ENCODE data around the gene VWA5A. TPM values are rescaled to one million over a fixed set of nuclear protein-coding genes. Genes with fewer than 3 reads are reported as not detected.
A peak's percentile ranks its signal among the peaks of the same experiment; 100 is the strongest.

Gene VWA5A
- total and polyA plus RNA-seq, 4 donors: 9.9 to 56.7 (median 26.2) TPM

DNA sequence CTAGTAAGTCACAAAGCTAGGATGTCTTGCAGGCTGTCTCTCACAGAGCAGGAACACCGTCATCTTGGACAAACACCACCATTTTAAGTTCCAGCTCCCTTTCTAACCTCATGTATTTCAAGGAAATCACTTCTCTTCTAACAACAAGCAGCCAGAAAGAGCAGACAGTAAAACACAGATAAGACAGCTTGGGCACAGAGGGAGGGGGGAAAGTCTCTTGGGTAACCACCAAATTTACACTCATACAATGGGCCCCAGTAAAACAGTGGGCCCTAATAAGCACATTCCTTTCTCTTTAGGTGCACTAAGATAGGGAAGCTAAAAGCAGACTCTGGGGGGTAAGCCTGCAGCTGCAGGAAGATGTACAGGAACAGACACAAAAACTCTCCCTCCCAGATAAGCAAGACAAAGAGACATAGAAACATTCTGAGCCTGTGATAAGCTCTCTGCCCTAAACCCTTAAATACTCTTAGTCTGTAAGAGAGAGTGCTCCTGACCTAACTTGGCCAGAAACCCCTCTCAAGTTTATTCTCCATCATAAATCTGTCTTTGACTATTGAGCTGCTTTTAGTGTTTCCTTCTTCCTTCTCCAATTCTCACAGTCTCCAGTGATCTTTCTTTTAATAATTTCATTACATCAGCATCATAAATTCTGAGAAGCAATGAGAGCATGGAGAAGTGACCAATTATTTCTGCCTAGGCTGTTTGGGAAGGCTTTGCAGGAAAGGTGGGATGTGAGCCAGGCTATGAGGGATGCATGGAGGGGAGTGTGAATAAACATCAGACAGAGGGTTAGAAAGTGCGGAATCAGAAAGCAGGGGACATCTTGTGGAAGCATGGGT is 75.3 kb downstream of the VWA5A start:
- H3K27me3 ChIP-seq (ENCODE audit: control insufficient read depth in 1 of 2, insufficient read depth in 2 of 2, low read length in 1 of 2): no peaks in the 10 kb centered on the region
- 41 to 51% methylated on average over 2 of the region's 2 CpGs for WGBS, 2 donors
- H3K27ac ChIP-seq (ENCODE audit: low read depth in 1 of 2, low read length in 2 of 2): no peak overlapping the region
- no peaks in the 10 kb centered on the region for H3K9me3 ChIP-seq (ENCODE audit: control insufficient read depth, low read length)
- intact Hi-C loops (cut with DNase I): no loop called here
- no peaks in the 10 kb centered on the region for H3K36me3 ChIP-seq (ENCODE audit: control insufficient read depth in 1 of 2, insufficient read depth in 2 of 2, low read length in 1 of 2)
- H3K4me3 ChIP-seq (ENCODE audit: low read length in 2 of 2): no peak overlapping the region
- peaks cover 0 to 3% of the 10 kb centered on the region in 2 donors for H3K4me1 ChIP-seq (ENCODE audit: control insufficient read depth in 1 of 2, insufficient read depth in 2 of 2, low read length in 2 of 2)
- peak; percentile 15 for ATAC-seq (ENCODE audit: low FRiP score)
- DNase-seq: no peak

DNA sequence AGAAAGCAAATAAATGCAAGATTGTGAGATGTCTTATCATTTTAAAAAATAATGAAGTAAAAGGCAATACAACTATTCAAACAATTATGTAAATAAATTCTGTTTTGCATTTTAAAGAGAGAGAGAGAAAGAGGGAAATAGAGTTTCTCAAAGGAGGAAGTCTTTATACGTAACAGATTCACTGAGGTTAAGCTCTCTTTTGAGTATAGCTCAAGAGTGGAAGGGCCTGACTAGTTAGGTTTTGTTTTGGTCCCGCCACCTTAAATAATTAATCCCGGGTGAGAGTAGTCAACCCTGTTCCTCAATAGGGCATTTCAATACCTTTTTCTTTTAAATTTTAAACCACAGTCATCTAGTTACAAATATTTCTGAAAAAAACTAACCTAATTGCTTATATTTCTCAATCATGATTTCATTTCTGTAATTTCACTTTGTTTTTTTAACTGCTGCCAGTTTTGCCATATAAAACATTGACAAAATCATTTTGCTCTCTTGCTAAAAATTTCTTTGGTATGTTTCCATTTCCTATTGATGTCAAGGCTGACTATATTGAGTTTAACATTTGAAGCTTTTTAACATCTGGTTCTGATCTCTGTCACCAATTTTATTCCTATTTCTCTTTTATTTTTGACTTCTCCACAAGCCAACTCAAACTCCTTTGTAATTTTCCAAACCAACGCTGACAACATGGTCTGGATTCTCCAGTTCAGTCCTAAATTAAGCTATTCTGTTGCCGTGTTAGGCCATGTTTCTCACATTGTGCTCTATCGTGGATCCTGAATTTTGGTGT is 78.2 kb downstream of the VWA5A start:
- DNase-seq (no peak), ATAC-seq (ENCODE audit: low FRiP score) (no peak)
- WGBS, 2 donors: 27 to 46% methylated on average over 6 of the region's 6 CpGs
- H3K27ac ChIP-seq (ENCODE audit: low read depth in 1 of 2, low read length in 2 of 2): peak overlapping the region in 1 of 2 donors; percentile 95
- no peak overlapping the region for H3K4me3 ChIP-seq (ENCODE audit: low read length in 2 of 2)
- no peaks in the 10 kb centered on the region for H3K27me3 ChIP-seq (ENCODE audit: control insufficient read depth in 1 of 2, insufficient read depth in 2 of 2, low read length in 1 of 2)
- H3K4me1 ChIP-seq (ENCODE audit: control insufficient read depth in 1 of 2, insufficient read depth in 2 of 2, low read length in 2 of 2): peaks cover 0 to 3% of the 10 kb centered on the region in 2 donors
- intact Hi-C loops (cut with DNase I): loop anchor here (2.0 kb wide), 2 partner anchors 85 to 123 kb away; no protein-coding TSS in a partner anchor
- no peaks in the 10 kb centered on the region for H3K9me3 ChIP-seq (ENCODE audit: control insufficient read depth, low read length)
- H3K36me3 ChIP-seq (ENCODE audit: control insufficient read depth in 1 of 2, insufficient read depth in 2 of 2, low read length in 1 of 2): no peaks in the 10 kb centered on the region

DNA sequence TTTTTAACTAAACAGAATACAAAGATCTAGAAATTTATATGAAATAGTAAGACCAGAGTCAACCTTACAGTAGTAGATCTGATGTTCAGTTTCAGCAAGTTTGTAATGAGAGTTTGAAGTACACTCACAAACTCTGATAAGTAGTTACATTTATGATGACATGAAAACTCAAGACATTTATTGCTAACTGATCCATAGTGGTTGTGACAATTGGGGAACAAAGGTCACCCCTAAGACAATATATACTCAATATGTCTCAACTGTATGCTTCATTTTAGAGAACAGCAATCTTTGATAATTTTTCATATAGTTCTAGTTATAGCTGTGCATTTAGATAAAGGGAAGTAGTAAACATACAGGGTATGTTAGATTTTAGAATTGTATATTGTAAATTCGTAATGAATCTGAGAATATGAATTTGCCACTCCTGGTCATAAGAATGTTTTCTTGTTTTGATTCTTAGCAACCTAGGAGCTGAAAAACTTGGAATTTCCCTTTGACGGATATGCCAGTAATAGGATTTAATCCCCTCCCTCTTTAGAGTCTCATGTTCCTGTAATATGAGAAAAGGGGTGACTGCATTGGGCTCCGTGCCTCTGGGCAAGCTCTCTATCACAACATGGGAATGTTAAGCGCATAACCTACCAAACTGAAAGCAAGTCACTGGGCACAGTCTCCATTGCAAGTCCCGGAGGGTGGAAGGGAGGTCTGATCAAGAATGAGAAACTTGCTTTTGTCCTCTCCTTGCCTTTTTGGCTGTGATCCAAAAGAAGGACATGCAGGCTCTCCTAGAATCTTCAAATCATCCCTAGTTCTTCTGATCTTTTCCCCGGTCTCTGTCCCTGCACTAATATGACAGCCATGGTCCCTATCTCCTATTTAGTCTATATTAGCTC is 79.3 kb downstream of the VWA5A start:
- H3K36me3 ChIP-seq (ENCODE audit: control insufficient read depth in 1 of 2, insufficient read depth in 2 of 2, low read length in 1 of 2): no peaks in the 10 kb centered on the region
- H3K4me3 ChIP-seq (ENCODE audit: low read length in 2 of 2): no peak overlapping the region
- intact Hi-C loops (cut with DNase I): loop anchor here (2.0 kb wide), 2 partner anchors 86 to 124 kb away; no protein-coding TSS in a partner anchor
- H3K4me1 ChIP-seq (ENCODE audit: control insufficient read depth in 1 of 2, insufficient read depth in 2 of 2, low read length in 2 of 2): peaks cover 0 to 3% of the 10 kb centered on the region in 2 donors
- no peaks in the 10 kb centered on the region for H3K27me3 ChIP-seq (ENCODE audit: control insufficient read depth in 1 of 2, insufficient read depth in 2 of 2, low read length in 1 of 2)
- 24 to 35% methylated on average over 6 of the region's 6 CpGs for WGBS, 2 donors
- ATAC-seq (ENCODE audit: low FRiP score) (peak; percentile 71), DNase-seq (peak in 1 of 2 donors; percentile 77)
- H3K9me3 ChIP-seq (ENCODE audit: control insufficient read depth, low read length): no peaks in the 10 kb centered on the region
- peak overlapping the region; percentile 64 to 95 for H3K27ac ChIP-seq (ENCODE audit: low read depth in 1 of 2, low read length in 2 of 2)

DNA sequence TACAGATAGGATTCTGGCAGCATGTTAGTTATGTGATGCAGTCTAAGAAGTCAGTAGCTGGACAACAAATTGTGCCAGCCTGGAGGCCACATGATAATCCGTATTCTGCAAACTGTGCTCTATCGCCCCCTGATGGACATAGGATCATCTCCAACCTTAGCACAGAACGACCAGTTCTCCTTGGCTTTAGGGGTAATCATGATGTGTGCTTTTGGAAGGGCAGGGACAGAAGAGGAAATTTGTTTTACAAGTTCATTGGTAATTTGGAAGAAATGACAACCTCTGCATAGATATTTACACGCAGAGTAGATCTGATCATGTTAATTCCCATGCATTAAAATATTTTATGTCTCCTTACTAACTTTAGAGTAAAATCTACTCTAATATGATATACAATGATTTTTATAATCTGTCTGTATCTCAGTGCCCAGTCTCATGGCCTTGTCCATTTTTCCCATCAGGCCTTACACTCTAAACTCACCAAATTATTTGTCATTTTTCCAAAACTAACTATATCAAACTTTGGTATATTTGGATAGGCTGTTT is 80.0 kb downstream of the VWA5A start:
- 22 to 30% methylated on average over 4 of the region's 4 CpGs for WGBS, 2 donors
- intact Hi-C loops (cut with DNase I): loop anchor here (2.0 kb wide), 2 partner anchors 86 to 124 kb away; no protein-coding TSS in a partner anchor
- Histone ChIP-seq H3K4me1 (ENCODE audit: control insufficient read depth in 1 of 2, insufficient read depth in 2 of 2, low read length in 2 of 2) (peaks cover 0 to 3% of the 10 kb centered on the region in 2 donors), H3K36me3 (ENCODE audit: control insufficient read depth in 1 of 2, insufficient read depth in 2 of 2, low read length in 1 of 2) (no peaks in the 10 kb centered on the region), H3K4me3 (ENCODE audit: low read length in 2 of 2) (no peak overlapping the region), H3K27ac (ENCODE audit: low read depth in 1 of 2, low read length in 2 of 2) (peak overlapping the region; percentile 3 to 64), H3K27me3 (ENCODE audit: control insufficient read depth in 1 of 2, insufficient read depth in 2 of 2, low read length in 1 of 2) (no peaks in the 10 kb centered on the region), H3K9me3 (ENCODE audit: control insufficient read depth, low read length) (no peaks in the 10 kb centered on the region)
- peak; percentile 85 for ATAC-seq (ENCODE audit: low FRiP score)
- peak in 1 of 2 donors; percentile 72 for DNase-seq

Other genes starting within 250 kb of the VWA5A start
- gene TMEM225, start 229.8 kb upstream of the VWA5A start, total RNA-seq: not detected
- gene TMEM225, start 229.8 kb upstream of the VWA5A start, polyA plus RNA-seq: not detected
- not detected for gene OR8D4, start 213.3 kb upstream of the VWA5A start, total RNA-seq
- not detected for gene OR8D4, start 213.3 kb upstream of the VWA5A start, polyA plus RNA-seq
- gene OR4D5, start 175.8 kb upstream of the VWA5A start, total RNA-seq: not detected
- gene OR4D5, start 175.8 kb upstream of the VWA5A start, polyA plus RNA-seq: not detected
- gene OR6T1, start 171.6 kb upstream of the VWA5A start, total RNA-seq: not detected
- gene OR6T1, start 171.6 kb upstream of the VWA5A start, polyA plus RNA-seq: not detected
- gene OR10S1, start 137.7 kb upstream of the VWA5A start, total RNA-seq: not detected
- not detected for gene OR10S1, start 137.7 kb upstream of the VWA5A start, polyA plus RNA-seq
- not detected for gene OR10G6, start 120.3 kb upstream of the VWA5A start, total RNA-seq
- not detected for gene OR10G6, start 120.3 kb upstream of the VWA5A start, polyA plus RNA-seq
- not detected for gene OR10G4, start 102.5 kb upstream of the VWA5A start, total RNA-seq
- not detected for gene OR10G4, start 102.5 kb upstream of the VWA5A start, polyA plus RNA-seq
- not detected for gene OR10G9, start 92.4 kb upstream of the VWA5A start, total RNA-seq
- gene OR10G9, start 92.4 kb upstream of the VWA5A start, polyA plus RNA-seq: not detected
- gene OR10G8, start 88.7 kb upstream of the VWA5A start, total RNA-seq: not detected
- not detected for gene OR10G8, start 88.7 kb upstream of the VWA5A start, polyA plus RNA-seq
- gene OR10G7, start 74.1 kb upstream of the VWA5A start, total RNA-seq: not detected
- gene OR10G7, start 74.1 kb upstream of the VWA5A start, polyA plus RNA-seq: not detected
- gene OR10D3, start 67.9 kb downstream of the VWA5A start, total RNA-seq: not detected
- gene OR10D3, start 67.9 kb downstream of the VWA5A start, polyA plus RNA-seq: not detected
- gene OR8G1, start 125.6 kb downstream of the VWA5A start, total RNA-seq: not detected
- not detected for gene OR8G1, start 125.6 kb downstream of the VWA5A start, polyA plus RNA-seq
- not detected for gene OR8G5, start 140.9 kb downstream of the VWA5A start, total RNA-seq
- not detected for gene OR8G5, start 140.9 kb downstream of the VWA5A start, polyA plus RNA-seq
- gene OR8D1, start 198.5 kb downstream of the VWA5A start, total RNA-seq: not detected
- gene OR8D1, start 198.5 kb downstream of the VWA5A start, polyA plus RNA-seq: not detected
- not detected for gene OR8D2, start 204.7 kb downstream of the VWA5A start, total RNA-seq
- gene OR8D2, start 204.7 kb downstream of the VWA5A start, polyA plus RNA-seq: not detected

Data from aorta (tissue), 5 donors.